DND-41 (cell line): ENCODE measurements around the gene DHRS11.

Experiments used
- ATAC-seq: fragments of 200-7000 bp; cut with Tn5 transposase; 3 replicates; pipeline ENCODE4 v1.9.1; 2021; ENCODE audit warnings: low read depth; ENCODE audit not compliant: insufficient read depth
- DNase-seq: peaks from one replicate; pipeline ENCODE4 v3.0.0-alpha.2; 2020
- H2AFZ ChIP-seq: 2 replicates; pipeline ENCODE4 v1.6.0; 2012; ENCODE audit warnings: low read depth, low read length
- H3K27ac ChIP-seq: 2 replicates; pipeline ENCODE4 v1.5.1; 2012; ENCODE audit warnings: low read length, inconsistent platforms
- H3K27me3 ChIP-seq: fragments of 200-600 bp; sonication (generic); 2 replicates; pipeline ENCODE4 v1.6.0; 2012; ENCODE audit warnings: low read length, mild to moderate bottlenecking, inconsistent platforms; ENCODE audit not compliant: insufficient read depth, poor library complexity
- H3K36me3 ChIP-seq: 2 replicates; pipeline ENCODE4 v1.5.1; 2012; ENCODE audit warnings: low read length, inconsistent platforms; ENCODE audit not compliant: insufficient read depth
- H3K4me1 ChIP-seq: 2 replicates; pipeline ENCODE4 v1.5.1; 2012; ENCODE audit warnings: mild to moderate bottlenecking, low read length; ENCODE audit not compliant: insufficient read depth
- H3K4me2 ChIP-seq: 2 replicates; pipeline ENCODE4 v1.6.0; 2012; ENCODE audit warnings: mild to moderate bottlenecking, moderate library complexity, low read length, inconsistent platforms; ENCODE audit not compliant: insufficient read depth
- H3K4me3 ChIP-seq, 2 experiments: fragments of 200-600 bp in 1 of 2; shearing (Covaris generic) in 1 of 2; 2 replicates each; pipeline ENCODE4 v1.5.1; 2012 to 2016; ENCODE audit warnings: inconsistent platforms in 2 of 2, low read length in 2 of 2, mild to moderate bottlenecking in 2 of 2, low read depth in 1 of 2, moderate library complexity in 1 of 2
- H3K79me2 ChIP-seq: 2 replicates; pipeline ENCODE4 v1.6.0; 2012; ENCODE audit warnings: low read length, inconsistent platforms; ENCODE audit not compliant: insufficient read depth
- H3K9ac ChIP-seq: 2 replicates; pipeline ENCODE4 v1.6.0; 2012; ENCODE audit warnings: low read depth, mild to moderate bottlenecking, inconsistent platforms, low read length, moderate library complexity
- H3K9me3 ChIP-seq: 2 replicates; pipeline ENCODE4 v1.5.1; 2012; ENCODE audit warnings: low read length, moderate library complexity, mild to moderate bottlenecking, inconsistent platforms; ENCODE audit not compliant: insufficient read depth, severe bottlenecking
- H4K20me1 ChIP-seq: 2 replicates; pipeline ENCODE4 v1.6.0; 2012; ENCODE audit warnings: low read length; ENCODE audit not compliant: insufficient read depth
- EZH2 ChIP-seq: IDR thresholded peaks from 3 replicates; pipeline ENCODE4 v1.6.1; 2012; ENCODE audit warnings: borderline replicate concordance, low read depth, mild to moderate bottlenecking, moderate library complexity, low read length, inconsistent platforms; ENCODE audit not compliant: severe bottlenecking
- TF ChIP-seq, protein P1 (sequence below): IDR thresholded peaks from 2 replicates; pipeline ENCODE4 v1.5.1; 2012; ENCODE audit warnings: borderline replicate concordance, low read length, moderate library complexity, mild to moderate bottlenecking; ENCODE audit not compliant: poor library complexity, severe bottlenecking; ENCODE audit errors: extremely low read depth

The DHRS11 gene

DNA sequence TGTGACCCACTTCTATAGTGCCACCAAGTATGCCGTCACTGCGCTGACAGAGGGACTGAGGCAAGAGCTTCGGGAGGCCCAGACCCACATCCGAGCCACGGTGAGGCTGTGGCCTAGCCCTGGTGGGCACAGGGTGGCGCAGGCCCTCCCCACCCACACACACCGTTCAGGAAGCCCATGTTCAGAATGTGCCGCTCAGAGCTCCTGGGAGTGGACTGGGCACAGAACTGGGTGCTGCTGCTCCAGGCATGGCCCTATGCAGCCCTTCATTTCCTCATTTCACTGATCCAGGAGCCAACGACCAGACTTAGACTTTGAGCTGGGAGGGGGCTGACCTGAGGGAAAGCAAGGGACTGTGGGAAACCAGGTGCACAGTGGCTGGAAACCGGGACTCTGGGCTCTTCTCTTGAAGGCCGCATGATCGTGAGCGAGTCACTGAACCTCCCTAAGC lies 7.3 kb downstream of the DHRS11 start:
- H4K20me1 ChIP-seq, result peaks cover 10% of the 10 kb centered on the region; the same call in 1 of the 2 replicates
- no peak overlapping the region for H3K4me2 ChIP-seq
- TF ChIP-seq EZH2, result no peak
- TF ChIP-seq, protein P1, sequence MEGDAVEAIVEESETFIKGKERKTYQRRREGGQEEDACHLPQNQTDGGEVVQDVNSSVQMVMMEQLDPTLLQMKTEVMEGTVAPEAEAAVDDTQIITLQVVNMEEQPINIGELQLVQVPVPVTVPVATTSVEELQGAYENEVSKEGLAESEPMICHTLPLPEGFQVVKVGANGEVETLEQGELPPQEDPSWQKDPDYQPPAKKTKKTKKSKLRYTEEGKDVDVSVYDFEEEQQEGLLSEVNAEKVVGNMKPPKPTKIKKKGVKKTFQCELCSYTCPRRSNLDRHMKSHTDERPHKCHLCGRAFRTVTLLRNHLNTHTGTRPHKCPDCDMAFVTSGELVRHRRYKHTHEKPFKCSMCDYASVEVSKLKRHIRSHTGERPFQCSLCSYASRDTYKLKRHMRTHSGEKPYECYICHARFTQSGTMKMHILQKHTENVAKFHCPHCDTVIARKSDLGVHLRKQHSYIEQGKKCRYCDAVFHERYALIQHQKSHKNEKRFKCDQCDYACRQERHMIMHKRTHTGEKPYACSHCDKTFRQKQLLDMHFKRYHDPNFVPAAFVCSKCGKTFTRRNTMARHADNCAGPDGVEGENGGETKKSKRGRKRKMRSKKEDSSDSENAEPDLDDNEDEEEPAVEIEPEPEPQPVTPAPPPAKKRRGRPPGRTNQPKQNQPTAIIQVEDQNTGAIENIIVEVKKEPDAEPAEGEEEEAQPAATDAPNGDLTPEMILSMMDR, result no peak
- peaks cover 32% of the 10 kb centered on the region for H3K4me1 ChIP-seq
- ATAC-seq, result no peak
- peaks cover 20% of the 10 kb centered on the region for H3K79me2 ChIP-seq
- H3K9me3 ChIP-seq, result no peaks in the 10 kb centered on the region
- H2AFZ ChIP-seq, result no peak overlapping the region
- H3K36me3 ChIP-seq, result 0 out of 2 replicates have a peak, but pooled peaks cover 6% of the 10 kb centered on the region
- H3K27ac ChIP-seq, result no peak overlapping the region
- no peak for DNase-seq
- no peaks in the 10 kb centered on the region for H3K27me3 ChIP-seq
- no peak overlapping the region for H3K4me3 ChIP-seq
- no peak overlapping the region for H3K9ac ChIP-seq

DNA sequence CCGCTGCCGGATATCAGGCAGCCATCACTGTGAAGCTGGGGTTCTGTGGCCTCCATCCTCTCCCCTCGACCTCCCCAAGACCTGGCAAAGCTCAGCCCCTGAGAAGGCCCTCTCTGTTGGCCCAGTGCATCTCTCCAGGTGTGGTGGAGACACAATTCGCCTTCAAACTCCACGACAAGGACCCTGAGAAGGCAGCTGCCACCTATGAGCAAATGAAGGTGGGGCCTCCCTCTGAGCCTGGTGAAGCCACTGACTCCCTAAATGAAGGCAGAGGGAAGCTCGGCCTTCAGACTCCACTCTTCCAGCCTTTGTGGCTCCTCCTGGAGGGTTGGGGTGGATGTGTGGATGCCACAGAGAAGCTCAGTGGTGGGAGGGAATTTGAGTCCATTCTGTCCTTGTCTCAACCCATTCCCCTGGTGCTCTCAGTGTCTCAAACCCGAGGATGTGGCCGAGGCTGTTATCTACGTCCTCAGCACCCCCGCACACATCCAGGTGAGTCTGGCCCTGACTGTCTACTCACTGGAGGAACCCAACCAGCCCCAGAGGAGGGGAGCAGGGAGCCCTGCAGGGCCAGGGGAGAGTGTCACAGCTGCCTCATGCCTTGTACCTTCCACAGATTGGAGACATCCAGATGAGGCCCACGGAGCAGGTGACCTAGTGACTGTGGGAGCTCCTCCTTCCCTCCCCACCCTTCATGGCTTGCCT lies 8.0 kb downstream of the DHRS11 start:
- Histone ChIP-seq H3K9me3 (no peaks in the 10 kb centered on the region), H3K36me3 (0 out of 2 replicates have a peak, but pooled peaks cover 8% of the 10 kb centered on the region), H2AFZ (no peak overlapping the region), H4K20me1 (peaks cover 12% of the 10 kb centered on the region; the same call in 1 of the 2 replicates), H3K27me3 (no peaks in the 10 kb centered on the region), H3K4me3 (no peak overlapping the region), H3K4me2 (no peak overlapping the region), H3K9ac (no peak overlapping the region), H3K4me1 (peaks cover 36% of the 10 kb centered on the region), H3K27ac (no peak overlapping the region), H3K79me2 (peaks cover 23% of the 10 kb centered on the region)
- DNase-seq (no peak), ATAC-seq (no peak)
- TF ChIP-seq, protein P1, result no peak
- no peak for TF ChIP-seq EZH2

DNA sequence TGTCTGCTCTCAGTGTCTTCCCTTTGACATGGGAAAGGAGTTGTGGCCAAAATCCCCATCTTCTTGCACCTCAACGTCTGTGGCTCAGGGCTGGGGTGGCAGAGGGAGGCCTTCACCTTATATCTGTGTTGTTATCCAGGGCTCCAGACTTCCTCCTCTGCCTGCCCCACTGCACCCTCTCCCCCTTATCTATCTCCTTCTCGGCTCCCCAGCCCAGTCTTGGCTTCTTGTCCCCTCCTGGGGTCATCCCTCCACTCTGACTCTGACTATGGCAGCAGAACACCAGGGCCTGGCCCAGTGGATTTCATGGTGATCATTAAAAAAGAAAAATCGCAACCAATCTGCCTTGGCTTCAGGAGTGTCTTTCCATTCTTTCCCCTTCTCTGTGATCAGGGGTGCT lies 8.8 kb downstream of the DHRS11 start:
- TF ChIP-seq EZH2, result no peak
- TF ChIP-seq, protein P1, result no peak

More for the DNA sequence above, 8.8 kb downstream of the DHRS11 start:
- Histone ChIP-seq H4K20me1 (peaks cover 13% of the 10 kb centered on the region; the same call in 1 of the 2 replicates), H3K36me3 (0 out of 2 replicates have a peak, but pooled peaks cover 8% of the 10 kb centered on the region), H3K9ac (peak overlapping the region; percentile 57), H3K4me2 (peak overlapping the region; percentile 98), H2AFZ (peak overlapping the region; percentile 95), H3K9me3 (no peaks in the 10 kb centered on the region), H3K27ac (peak overlapping the region; percentile 81), H3K79me2 (peaks cover 26% of the 10 kb centered on the region), H3K27me3 (no peaks in the 10 kb centered on the region), H3K4me3 (peak overlapping the region in 1 of 2 experiments; percentile 63; a peak in 2 of 4 replicates), H3K4me1 (peaks cover 41% of the 10 kb centered on the region)
- ATAC-seq (no peak), DNase-seq (no peak)
